ENCODE measurements around the gene REN. TPM values are rescaled to one million over a fixed set of nuclear protein-coding genes. Genes with fewer than 3 reads are reported as not detected.

REN gene
- total and polyA plus RNA-seq, 9 donors: 0.31 TPM; not detected in 8

DNA sequence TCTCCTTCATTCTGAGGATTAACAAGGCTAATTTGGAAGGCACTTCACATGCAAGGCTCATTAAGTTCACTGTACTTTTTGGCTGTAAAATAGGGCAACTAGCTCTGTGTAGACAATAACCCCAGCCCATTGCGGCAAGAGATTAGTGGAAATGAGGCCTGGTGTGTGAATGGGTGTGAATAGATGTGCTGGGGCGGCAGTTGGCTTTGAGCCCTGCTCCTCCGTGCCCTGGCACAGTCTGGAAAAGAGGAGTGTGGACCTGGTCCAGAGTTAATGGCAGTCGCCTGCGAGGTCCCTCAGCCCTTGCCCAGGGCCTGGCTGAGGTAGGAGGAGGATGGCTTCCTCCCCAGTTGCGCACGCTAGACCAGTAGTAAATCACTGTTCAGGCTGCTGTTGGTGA lies 25.3 kb upstream of the REN start:
- no peak overlapping the region for H3K4me3 ChIP-seq (ENCODE audit: low read length)
- no peak overlapping the region for H3K27ac ChIP-seq (ENCODE audit: low read length)
- peaks cover 13% of the 10 kb centered on the region for H3K4me1 ChIP-seq (ENCODE audit: control insufficient read depth, insufficient read depth, low read length)
- no peak for DNase-seq
- H3K27me3 ChIP-seq (ENCODE audit: control insufficient read depth, insufficient read depth, low read length): peaks cover 40% of the 10 kb centered on the region
- 65% methylated on average over 4 of the region's 7 CpGs for WGBS (ENCODE audit: insufficient coverage)
- no peaks in the 10 kb centered on the region for H3K36me3 ChIP-seq (ENCODE audit: control insufficient read depth, insufficient read depth, low read length)
- no peaks in the 10 kb centered on the region for H3K9me3 ChIP-seq (replicated peaks; ENCODE audit: control insufficient read depth, low read depth, low read length)

DNA sequence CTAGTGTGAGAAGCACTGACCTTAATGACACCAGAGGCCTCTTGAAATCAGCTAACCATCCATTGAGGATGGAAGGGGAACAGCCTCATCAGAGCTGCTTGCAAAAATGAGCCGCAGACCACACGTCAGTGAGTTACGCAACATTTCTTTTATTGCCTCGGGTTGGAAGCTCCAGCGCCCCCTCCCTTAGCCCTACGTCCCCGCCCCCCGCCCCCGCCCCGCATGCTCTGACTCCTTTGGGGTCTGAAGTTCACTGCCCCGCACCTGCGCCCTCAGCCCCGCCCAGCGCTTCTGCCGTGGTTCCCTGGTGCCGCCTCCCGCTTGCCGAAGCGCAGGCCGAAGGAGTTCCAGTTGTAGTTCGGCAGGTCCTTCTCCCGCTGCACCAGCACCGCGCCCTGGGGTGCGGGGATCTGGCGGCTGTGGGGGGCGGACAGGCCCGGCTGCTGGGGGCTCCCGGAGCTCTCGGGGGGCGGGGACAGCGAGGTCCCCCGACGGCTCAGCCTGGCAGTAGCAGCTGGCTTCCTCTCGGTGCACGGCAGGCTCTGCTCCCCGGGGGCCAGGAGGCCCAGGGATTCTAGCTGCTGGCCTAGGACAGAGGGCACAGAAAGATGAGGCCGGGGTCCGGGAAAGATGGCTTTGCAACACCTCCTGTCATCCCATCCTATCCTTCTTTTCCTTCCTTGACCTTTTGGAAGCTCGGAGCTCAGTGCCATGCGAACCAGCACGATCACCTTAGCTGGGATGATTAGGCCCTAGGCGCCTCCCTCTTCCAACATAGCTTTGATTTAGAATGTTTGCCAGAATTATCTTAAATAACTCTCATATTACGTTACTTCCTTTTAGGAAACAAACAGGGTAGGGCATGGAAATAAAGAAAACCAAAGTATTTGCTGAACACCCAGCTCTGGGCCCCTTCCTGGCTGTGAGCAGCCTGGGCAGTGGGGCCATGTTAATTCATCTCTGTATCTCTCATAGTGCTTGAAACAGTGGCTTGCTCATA lies 24.4 kb upstream of the REN start:
- Histone ChIP-seq H3K9me3 (replicated peaks; ENCODE audit: control insufficient read depth, low read depth, low read length) (no peaks in the 10 kb centered on the region), H3K4me3 (ENCODE audit: low read length) (no peak overlapping the region), H3K4me1 (ENCODE audit: control insufficient read depth, insufficient read depth, low read length) (peaks cover 13% of the 10 kb centered on the region), H3K27me3 (ENCODE audit: control insufficient read depth, insufficient read depth, low read length) (peaks cover 39% of the 10 kb centered on the region), H3K27ac (ENCODE audit: low read length) (no peak overlapping the region), H3K36me3 (ENCODE audit: control insufficient read depth, insufficient read depth, low read length) (no peaks in the 10 kb centered on the region)
- peak; percentile 71 for DNase-seq
- 2% methylated on average over 29 of the region's 44 CpGs for WGBS (ENCODE audit: insufficient coverage)

DNA sequence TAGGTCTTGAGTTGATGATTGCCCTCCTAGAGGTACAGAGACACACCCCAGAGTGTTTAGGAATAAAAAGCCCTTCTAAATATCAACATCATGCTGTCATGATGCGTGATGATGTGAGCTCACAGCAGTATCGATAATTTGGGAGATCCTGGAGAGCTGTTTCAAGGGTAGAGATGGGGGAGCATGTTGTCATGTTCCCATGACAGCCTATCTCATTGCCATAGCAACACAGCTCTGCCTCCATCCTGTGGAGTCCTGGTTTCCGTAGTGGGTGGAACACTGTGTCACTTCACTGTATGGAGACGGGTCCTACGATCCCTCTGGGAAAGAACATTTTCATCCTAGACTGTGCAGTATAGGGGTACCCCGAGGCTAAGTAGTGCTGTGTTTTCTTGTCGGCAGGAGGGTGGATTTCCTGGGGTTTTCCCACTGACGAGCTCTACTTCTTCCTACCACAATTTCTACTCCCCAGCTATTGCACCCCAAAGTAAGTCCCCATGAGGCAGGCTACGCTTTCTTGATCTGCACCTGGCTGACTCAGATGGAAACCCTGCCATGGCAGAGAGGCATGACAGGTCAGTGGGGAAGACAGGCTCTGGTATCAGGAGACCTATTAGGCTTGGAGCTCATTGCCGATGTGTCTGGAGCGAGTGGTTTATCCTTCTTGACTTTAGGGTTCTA lies 23.0 kb upstream of the REN start:
- Histone ChIP-seq H3K27ac (ENCODE audit: low read length) (no peak overlapping the region), H3K27me3 (ENCODE audit: control insufficient read depth, insufficient read depth, low read length) (peaks cover 42% of the 10 kb centered on the region), H3K9me3 (replicated peaks; ENCODE audit: control insufficient read depth, low read depth, low read length) (no peaks in the 10 kb centered on the region), H3K36me3 (ENCODE audit: control insufficient read depth, insufficient read depth, low read length) (no peaks in the 10 kb centered on the region), H3K4me3 (ENCODE audit: low read length) (no peak overlapping the region), H3K4me1 (ENCODE audit: control insufficient read depth, insufficient read depth, low read length) (peaks cover 13% of the 10 kb centered on the region)
- no peak for DNase-seq
- 62% methylated on average over 2 of the region's 11 CpGs for WGBS (ENCODE audit: insufficient coverage)

DNA sequence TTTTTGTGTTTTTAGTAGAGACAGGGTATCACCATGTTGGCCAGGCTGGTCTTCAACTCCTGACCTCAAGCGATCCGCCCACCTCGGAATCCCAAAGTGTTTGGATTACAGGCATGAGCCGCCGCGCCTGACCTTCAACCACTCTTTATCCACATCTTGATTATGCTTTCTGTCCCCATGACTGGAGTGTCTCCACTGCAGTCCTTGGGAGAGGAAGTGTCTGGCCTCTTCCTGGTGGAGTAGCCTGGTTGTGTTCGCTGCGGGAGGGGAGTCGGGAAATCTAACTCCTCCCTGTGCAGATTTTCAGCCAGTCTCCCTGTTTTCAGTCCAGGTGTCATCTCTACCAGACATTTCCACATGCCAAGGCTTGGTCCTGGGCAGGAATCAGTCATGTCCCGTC lies 20.5 kb upstream of the REN start:
- Histone ChIP-seq H3K9me3 (replicated peaks; ENCODE audit: control insufficient read depth, low read depth, low read length) (no peaks in the 10 kb centered on the region), H3K4me3 (ENCODE audit: low read length) (no peak overlapping the region), H3K27me3 (ENCODE audit: control insufficient read depth, insufficient read depth, low read length) (peaks cover 34% of the 10 kb centered on the region), H3K36me3 (ENCODE audit: control insufficient read depth, insufficient read depth, low read length) (no peaks in the 10 kb centered on the region), H3K27ac (ENCODE audit: low read length) (no peak overlapping the region), H3K4me1 (ENCODE audit: control insufficient read depth, insufficient read depth, low read length) (peaks cover 13% of the 10 kb centered on the region)
- no peak for DNase-seq
- WGBS (ENCODE audit: insufficient coverage): 50% methylated on average over 1 of the region's 10 CpGs

DNA sequence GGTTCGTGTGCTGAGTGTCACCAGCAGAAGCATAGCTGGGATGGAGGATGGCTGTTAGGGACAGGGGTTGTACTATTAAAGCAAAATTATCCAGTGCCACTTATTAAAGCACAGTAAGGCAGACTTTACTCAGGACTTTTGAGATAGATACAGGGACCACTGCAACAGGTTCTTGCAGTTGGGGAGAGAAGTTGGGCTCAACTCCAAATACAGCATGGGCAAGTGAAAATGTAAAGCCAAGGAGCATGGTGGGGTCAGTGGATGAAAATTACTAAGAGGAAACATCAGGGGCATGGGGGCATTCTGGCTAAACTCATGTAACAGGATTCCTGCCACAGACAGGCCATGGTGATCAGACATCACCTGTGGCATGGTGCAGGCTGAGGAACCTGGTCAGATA lies 15.0 kb upstream of the REN start:
- Histone ChIP-seq H3K27ac (ENCODE audit: low read length) (no peak overlapping the region), H3K36me3 (ENCODE audit: control insufficient read depth, insufficient read depth, low read length) (no peaks in the 10 kb centered on the region), H3K9me3 (replicated peaks; ENCODE audit: control insufficient read depth, low read depth, low read length) (no peaks in the 10 kb centered on the region), H3K4me1 (ENCODE audit: control insufficient read depth, insufficient read depth, low read length) (no peaks in the 10 kb centered on the region), H3K27me3 (ENCODE audit: control insufficient read depth, insufficient read depth, low read length) (peaks cover 20% of the 10 kb centered on the region), H3K4me3 (ENCODE audit: low read length) (no peak overlapping the region)
- DNase-seq: no peak
- no CpG with 5 or more reads among the region's 1 CpG for WGBS (ENCODE audit: insufficient coverage)

DNA sequence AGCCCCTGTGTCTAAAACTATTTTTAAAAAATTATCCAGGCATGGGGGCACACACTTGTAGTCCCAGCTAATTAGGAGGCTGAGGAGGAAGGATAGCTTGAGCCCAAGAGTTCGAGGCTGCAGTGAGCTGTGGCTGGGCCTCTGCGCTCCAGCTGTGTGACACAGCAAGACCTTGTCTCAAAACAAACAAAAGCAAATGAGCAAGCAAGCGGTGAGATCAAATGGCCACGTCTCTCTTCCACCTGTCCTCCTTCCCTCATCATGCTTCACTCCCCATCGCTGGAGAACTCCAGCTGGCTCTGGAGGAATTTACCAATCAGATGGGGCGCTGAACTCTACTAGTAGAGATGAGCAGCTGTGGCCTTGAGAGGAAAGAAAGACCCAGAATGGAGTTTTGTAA lies 14.0 kb upstream of the REN start:
- H3K27me3 ChIP-seq (ENCODE audit: control insufficient read depth, insufficient read depth, low read length): peaks cover 23% of the 10 kb centered on the region
- H3K4me3 ChIP-seq (ENCODE audit: low read length): no peak overlapping the region
- WGBS (ENCODE audit: insufficient coverage): 86% methylated on average over 1 of the region's 6 CpGs
- no peak for DNase-seq
- H3K9me3 ChIP-seq (replicated peaks; ENCODE audit: control insufficient read depth, low read depth, low read length): no peaks in the 10 kb centered on the region
- no peak overlapping the region for H3K27ac ChIP-seq (ENCODE audit: low read length)
- no peaks in the 10 kb centered on the region for H3K36me3 ChIP-seq (ENCODE audit: control insufficient read depth, insufficient read depth, low read length)
- no peaks in the 10 kb centered on the region for H3K4me1 ChIP-seq (ENCODE audit: control insufficient read depth, insufficient read depth, low read length)

DNA sequence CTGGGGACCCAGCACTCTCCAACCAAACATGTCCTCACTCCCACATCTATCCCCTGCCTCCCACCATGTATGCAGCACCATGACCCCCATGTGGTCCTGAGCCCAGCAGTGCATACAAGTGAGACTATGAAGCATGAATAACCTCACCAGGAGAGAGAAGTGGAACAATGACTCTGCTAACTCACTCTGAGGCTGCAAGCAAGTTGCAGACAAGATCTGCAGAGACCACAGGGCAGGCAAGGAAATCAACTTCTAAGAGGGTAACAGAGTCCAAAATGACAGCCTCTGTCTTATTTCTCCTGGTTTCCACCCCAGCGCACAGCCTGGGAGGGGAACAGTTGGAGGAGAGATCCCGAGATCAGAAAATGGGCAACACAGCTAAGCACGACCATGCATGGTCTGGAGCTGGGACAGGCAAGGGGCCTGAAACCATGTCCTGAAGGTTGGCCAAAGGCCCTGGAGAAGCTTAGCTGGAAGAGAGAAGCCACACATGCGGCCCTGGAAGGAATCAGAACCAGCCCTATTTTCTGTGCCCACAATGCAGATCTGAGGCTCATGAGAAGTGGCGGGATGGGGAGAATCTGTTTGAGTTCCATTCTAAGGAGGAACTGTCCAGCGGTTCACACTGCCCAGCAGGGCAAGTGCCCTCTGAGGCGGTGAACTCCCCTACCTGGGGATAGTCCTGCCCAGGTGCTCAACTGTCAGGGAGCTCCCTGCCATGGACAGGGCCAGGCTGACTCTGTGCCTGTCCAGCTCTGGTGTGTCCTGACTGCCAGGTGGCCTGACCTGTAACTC lies 12.5 kb upstream of the REN start:
- Histone ChIP-seq H3K27ac (ENCODE audit: low read length) (no peak overlapping the region), H3K27me3 (ENCODE audit: control insufficient read depth, insufficient read depth, low read length) (peaks cover 22% of the 10 kb centered on the region), H3K9me3 (replicated peaks; ENCODE audit: control insufficient read depth, low read depth, low read length) (no peaks in the 10 kb centered on the region), H3K4me3 (ENCODE audit: low read length) (no peak overlapping the region), H3K4me1 (ENCODE audit: control insufficient read depth, insufficient read depth, low read length) (no peaks in the 10 kb centered on the region), H3K36me3 (ENCODE audit: control insufficient read depth, insufficient read depth, low read length) (no peaks in the 10 kb centered on the region)
- 76% methylated on average over 5 of the region's 7 CpGs for WGBS (ENCODE audit: insufficient coverage)
- DNase-seq: no peak

DNA sequence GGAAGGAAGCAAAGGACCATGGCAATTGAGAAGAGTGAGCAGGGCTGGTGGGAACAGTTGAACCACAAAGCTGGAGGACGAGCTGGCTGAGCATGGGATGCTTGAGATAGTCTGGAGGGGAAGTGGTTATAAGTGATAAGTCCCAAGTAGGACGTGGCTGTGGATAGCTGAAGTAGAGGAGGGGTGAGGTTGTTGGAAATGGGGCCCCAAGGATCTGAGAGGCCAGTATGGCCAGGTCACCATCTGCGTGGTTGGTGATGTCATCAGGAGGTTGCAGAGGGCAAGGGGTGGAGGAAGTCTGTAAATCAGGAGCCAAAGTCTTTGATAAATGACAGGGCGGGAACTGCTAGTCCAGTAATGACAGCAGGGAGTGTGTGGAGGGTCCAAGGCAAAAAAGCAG lies 11.0 kb upstream of the REN start:
- Histone ChIP-seq H3K9me3 (replicated peaks; ENCODE audit: control insufficient read depth, low read depth, low read length) (no peaks in the 10 kb centered on the region), H3K36me3 (ENCODE audit: control insufficient read depth, insufficient read depth, low read length) (no peaks in the 10 kb centered on the region), H3K27me3 (ENCODE audit: control insufficient read depth, insufficient read depth, low read length) (peaks cover 22% of the 10 kb centered on the region), H3K4me3 (ENCODE audit: low read length) (no peak overlapping the region), H3K27ac (ENCODE audit: low read length) (no peak overlapping the region), H3K4me1 (ENCODE audit: control insufficient read depth, insufficient read depth, low read length) (no peaks in the 10 kb centered on the region)
- 45% methylated on average over 4 of the region's 4 CpGs for WGBS (ENCODE audit: insufficient coverage)
- DNase-seq: no peak

DNA sequence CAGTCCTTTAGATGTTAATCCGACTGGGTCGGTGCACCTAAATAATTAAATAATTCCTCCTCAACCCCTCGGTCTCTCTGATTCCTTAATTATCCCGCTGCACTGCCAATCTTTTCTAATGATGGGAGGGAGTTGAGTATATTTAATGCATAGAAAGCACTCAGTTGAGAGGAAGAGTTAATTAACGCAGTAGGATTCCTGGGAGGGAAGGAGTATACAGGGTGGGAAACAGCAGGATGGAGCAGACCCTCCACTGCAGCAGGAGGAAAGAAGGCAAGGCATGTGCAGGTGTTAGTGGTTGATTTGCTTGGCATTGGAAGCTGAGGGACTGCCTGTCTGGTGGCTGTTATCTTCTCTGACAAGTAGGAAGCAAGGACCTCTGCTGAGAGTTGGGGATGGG lies 9.9 kb upstream of the REN start:
- peaks cover 22% of the 10 kb centered on the region for H3K27me3 ChIP-seq (ENCODE audit: control insufficient read depth, insufficient read depth, low read length)
- 100% methylated on average over 1 of the region's 5 CpGs for WGBS (ENCODE audit: insufficient coverage)
- H3K9me3 ChIP-seq (replicated peaks; ENCODE audit: control insufficient read depth, low read depth, low read length): no peaks in the 10 kb centered on the region
- H3K4me1 ChIP-seq (ENCODE audit: control insufficient read depth, insufficient read depth, low read length): no peaks in the 10 kb centered on the region
- no peaks in the 10 kb centered on the region for H3K36me3 ChIP-seq (ENCODE audit: control insufficient read depth, insufficient read depth, low read length)
- H3K27ac ChIP-seq (ENCODE audit: low read length): no peak overlapping the region
- DNase-seq: no peak
- no peak overlapping the region for H3K4me3 ChIP-seq (ENCODE audit: low read length)

DNA sequence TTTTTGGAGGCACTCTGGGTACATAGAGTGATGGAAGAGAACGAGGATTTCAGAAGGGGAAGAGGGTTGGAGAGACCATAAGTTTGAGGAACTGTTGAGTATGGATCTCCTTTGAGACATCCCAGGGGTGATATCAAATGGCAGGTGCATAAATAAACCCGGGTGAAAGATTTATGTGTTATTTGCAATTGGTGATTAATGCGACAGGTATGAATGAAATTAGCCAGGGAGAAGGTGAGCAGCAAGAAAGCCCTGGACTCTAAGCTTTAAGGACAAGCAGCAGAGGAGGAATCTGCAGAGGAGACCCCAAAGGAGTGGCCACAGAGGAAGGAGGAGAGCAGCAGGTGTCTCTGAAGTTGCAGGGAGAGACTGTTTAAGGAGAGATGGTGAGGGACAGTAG lies 8.8 kb upstream of the REN start:
- peaks cover 22% of the 10 kb centered on the region for H3K27me3 ChIP-seq (ENCODE audit: control insufficient read depth, insufficient read depth, low read length)
- no peaks in the 10 kb centered on the region for H3K36me3 ChIP-seq (ENCODE audit: control insufficient read depth, insufficient read depth, low read length)
- H3K4me1 ChIP-seq (ENCODE audit: control insufficient read depth, insufficient read depth, low read length): no peaks in the 10 kb centered on the region
- H3K27ac ChIP-seq (ENCODE audit: low read length): no peak overlapping the region
- DNase-seq: no peak
- H3K9me3 ChIP-seq (replicated peaks; ENCODE audit: control insufficient read depth, low read depth, low read length): no peaks in the 10 kb centered on the region
- H3K4me3 ChIP-seq (ENCODE audit: low read length): no peak overlapping the region
- 68% methylated on average over 3 of the region's 3 CpGs for WGBS (ENCODE audit: insufficient coverage)
